Neutrophil (primary cell): ENCODE measurements around the gene ZNF582.
"Not testable (repeated sequence)": the region's sequence is repeated elsewhere in the genome, so short reads cannot be mapped to it uniquely, and the experiment has no call there.

Source experiments
- H3K27ac ChIP-seq: fragments of 200-600 bp; sonication (generic); 2 replicates; pipeline ENCODE4 v1.5.1; 2016; ENCODE audit warnings: mild to moderate bottlenecking, moderate library complexity
- H3K27me3 ChIP-seq: fragments of 200-600 bp; sonication (generic); 2 replicates; pipeline ENCODE4 v1.6.0; 2016; ENCODE audit warnings: mild to moderate bottlenecking
- H3K36me3 ChIP-seq: fragments of 200-600 bp; sonication (generic); 2 replicates; pipeline ENCODE4 v1.5.1; 2017
- H3K4me1 ChIP-seq, 2 experiments: fragments of 200-600 bp in 1 of 2; sonication (generic) in 1 of 2; 1 replicate in 1 of 2; 2 replicates in 1 of 2; pipeline versions ENCODE4 v1.5.1 to v1.6.1; 2013 to 2016; ENCODE audit warnings: low read depth in 1 of 2, low read length in 1 of 2, mild to moderate bottlenecking in 1 of 2, moderate library complexity in 1 of 2; ENCODE audit not compliant: control insufficient read depth in 1 of 2, insufficient read depth in 1 of 2
- H3K4me3 ChIP-seq, 2 experiments: fragments of 200-600 bp in 1 of 2; sonication (generic) in 1 of 2; 1 replicate in 1 of 2; 2 replicates in 1 of 2; pipeline ENCODE4 v1.5.1; 2013 to 2016; ENCODE audit warnings: low read depth in 1 of 2, low read length in 1 of 2, mild to moderate bottlenecking in 1 of 2, moderate library complexity in 1 of 2
- H3K9me3 ChIP-seq: fragments of 200-600 bp; sonication (generic); 2 replicates; pipeline ENCODE4 v1.5.1; 2016
- CTCF ChIP-seq: fragments of 200-600 bp; sonication (generic); IDR thresholded peaks from 2 replicates; pipeline ENCODE4 v1.5.1; 2016; ENCODE audit warnings: antibody characterized with exemption

Gene ZNF582

GRCh38 chr19:56350416-56351045, 42.8 kb downstream of the ZNF582 start:
- peak; percentile 75 for TF ChIP-seq CTCF
- Histone ChIP-seq H3K9me3 (no peaks in the 10 kb centered on the region), H3K27ac (no peak overlapping the region), H3K27me3 (no peaks in the 10 kb centered on the region), H3K4me1 (no peaks in the 10 kb centered on the region), H3K4me3 (no peak overlapping the region), H3K36me3 (no peaks in the 10 kb centered on the region)

GRCh38 chr19:56348289-56348877, 45.0 kb downstream of the ZNF582 start:
- Histone ChIP-seq H3K4me1 (no peaks in the 10 kb centered on the region), H3K9me3 (no peaks in the 10 kb centered on the region), H3K36me3 (no peaks in the 10 kb centered on the region), H3K27me3 (no peaks in the 10 kb centered on the region), H3K4me3 (no peak overlapping the region), H3K27ac (no peak overlapping the region)
- TF ChIP-seq CTCF: no peak

GRCh38 chr19:56347163-56347778, 46.1 kb downstream of the ZNF582 start:
- no peak for TF ChIP-seq CTCF
- no peak overlapping the region for H3K4me3 ChIP-seq
- H3K27me3 ChIP-seq: no peaks in the 10 kb centered on the region
- H3K27ac ChIP-seq: no peak overlapping the region
- no peaks in the 10 kb centered on the region for H3K36me3 ChIP-seq
- no peaks in the 10 kb centered on the region for H3K9me3 ChIP-seq
- H3K4me1 ChIP-seq: no peaks in the 10 kb centered on the region

GRCh38 chr19:56341948-56342347, 51.4 kb downstream of the ZNF582 start:
- Histone ChIP-seq H3K27me3 (no peaks in the 10 kb centered on the region), H3K27ac (no peak overlapping the region), H3K4me1 (no peaks in the 10 kb centered on the region), H3K4me3 (no peak overlapping the region), H3K36me3 (no peaks in the 10 kb centered on the region), H3K9me3 (peaks cover 3% of the 10 kb centered on the region)
- TF ChIP-seq CTCF: no peak

- H3K36me3 ChIP-seq, H3K27ac ChIP-seq, H3K9me3 ChIP-seq, H3K27me3 ChIP-seq, H3K4me1 ChIP-seq, H3K4me3 ChIP-seq: not testable (repeated sequence)
These were observed 54.3 kb downstream of the ZNF582 start for GRCh38 chr19:56339031-56339430.

GRCh38 chr19:56337077-56337476, 56.3 kb downstream of the ZNF582 start:
- H3K9me3 ChIP-seq, H3K27me3 ChIP-seq, H3K4me1 ChIP-seq, H3K36me3 ChIP-seq, H3K4me3 ChIP-seq, H3K27ac ChIP-seq: not testable (repeated sequence)

GRCh38 chr19:56335371-56335770, 58.0 kb downstream of the ZNF582 start:
- not testable (repeated sequence) for H3K36me3 ChIP-seq, H3K9me3 ChIP-seq

More at GRCh38 chr19:56335371-56335770, 58.0 kb downstream of the ZNF582 start:
- not testable (repeated sequence) for H3K4me1 ChIP-seq, H3K27ac ChIP-seq, H3K4me3 ChIP-seq, H3K27me3 ChIP-seq
